Stomach (tissue), 9 donors: ENCODE results near the gene ERRFI1. TPM values are rescaled to one million over a fixed set of nuclear protein-coding genes. Genes with fewer than 3 reads are reported as not detected.

ENCODE experiments used
- DNase-seq, 2 donors: peaks; one replicate each; pipeline versions ENCODE4 v3.0.0 to v3.0.0-alpha.2; 2013 to 2019
- H3K27ac ChIP-seq, 5 donors: fragments of 200-600 bp in 4 of 5; sonication (generic) in 4 of 5; one replicate each; pipeline ENCODE4 v1.5.1; 2013 to 2019; ENCODE audit warnings: mild to moderate bottlenecking in 1 of 5, moderate library complexity in 1 of 5
- H3K27me3 ChIP-seq, 3 donors: fragments of 200-600 bp; sonication (generic); one replicate each; pipeline ENCODE4 v1.5.1; 2017 to 2019; ENCODE audit warnings: mixed run types in 1 of 3
- H3K36me3 ChIP-seq, 4 donors: fragments of 200-600 bp; sonication (generic); 1 replicate in 3 of 4; 2 replicates in 1 of 4; pipeline ENCODE4 v1.5.1; 2016 to 2019
- H3K4me1 ChIP-seq, 4 donors: fragments of 200-600 bp; sonication (generic); one replicate each; pipeline ENCODE4 v1.5.1; 2016 to 2019
- H3K4me3 ChIP-seq, 4 donors: fragments of 200-600 bp; sonication (generic) in 3 of 4; one replicate each; pipeline ENCODE4 v1.5.1; 2016 to 2019; ENCODE audit warnings: mild to moderate bottlenecking in 1 of 4
- H3K9me3 ChIP-seq, 4 donors: fragments of 200-600 bp; sonication (generic); one replicate each; pipeline ENCODE4 v1.5.1; 2016 to 2019
- EP300 ChIP-seq: sonication (generic); formaldehyde crosslinking; IDR thresholded peaks from one replicate; pipeline ENCODE4 v1.6.1; 2017; ENCODE audit warnings: antibody characterized with exemption
- POLR2A ChIP-seq, 4 donors: fragments of 450-650 bp; IDR thresholded peaks; one replicate each; pipeline ENCODE4 v1.6.1; 2016; ENCODE audit warnings: antibody characterized with exemption in 4 of 4, control low read depth in 2 of 4, mild to moderate bottlenecking in 1 of 4, moderate library complexity in 1 of 4
- POLR2AphosphoS5 ChIP-seq, 3 donors: sonication (generic); formaldehyde crosslinking; IDR thresholded peaks; one replicate each; pipeline ENCODE4 v1.6.1; 2016; ENCODE audit warnings: antibody characterized with exemption in 3 of 3
- WGBS, 5 donors: extraction: QIAGEN DNeasy Blood & Tissue Kit in 3 of 5; methylation state at CpG; one replicate each; pipeline versions ENCODE4 v1.1.5 to v1.1.7; 2013 to 2018; 5-methylcytosine and 5-hydroxymethylcytosine counted together
- intact Hi-C: fragments of 100-400 bp; cut with DNase I; formaldehyde crosslinking; loops from one replicate; pipeline ENCODE4 v1.15.1; 2023; ENCODE audit warnings: low total_unique reads
- polyA plus RNA-seq, 3 donors: library from polyadenylated mRNA; stranded (reverse); fragments of 200-250 nt; gene quantifications; one replicate each; pipeline ENCODE4 v1.2.3, GENCODE V29; 2013
- total RNA-seq, 5 donors: library from RNA; depleted of rRNA; stranded (reverse); fragments of >200 nt; gene quantifications; one replicate each; pipeline versions ENCODE4 v1.1.0 to v1.2.3, GENCODE V29; 2014 to 2016
- TF ChIP-seq, protein P1 (sequence below), 7 experiments: fragments of 450-650 bp in 4 of 7; fragments of 200-600 bp in 3 of 7; sonication (generic) in 3 of 7; IDR thresholded peaks; one replicate each; pipeline ENCODE4 v1.5.1; 2016 to 2019; ENCODE audit warnings: antibody characterized with exemption in 7 of 7, control low read depth in 2 of 7, mild to moderate bottlenecking in 1 of 7
- donor health status: healthy with polysubstance abuse.
- donor health status: Bipolar disorder and iron deficiency.
- donor health status: healthy.

Gene ERRFI1
- total and polyA plus RNA-seq, 8 donors = 3.5 to 201 (median 58.5) TPM

DNA sequence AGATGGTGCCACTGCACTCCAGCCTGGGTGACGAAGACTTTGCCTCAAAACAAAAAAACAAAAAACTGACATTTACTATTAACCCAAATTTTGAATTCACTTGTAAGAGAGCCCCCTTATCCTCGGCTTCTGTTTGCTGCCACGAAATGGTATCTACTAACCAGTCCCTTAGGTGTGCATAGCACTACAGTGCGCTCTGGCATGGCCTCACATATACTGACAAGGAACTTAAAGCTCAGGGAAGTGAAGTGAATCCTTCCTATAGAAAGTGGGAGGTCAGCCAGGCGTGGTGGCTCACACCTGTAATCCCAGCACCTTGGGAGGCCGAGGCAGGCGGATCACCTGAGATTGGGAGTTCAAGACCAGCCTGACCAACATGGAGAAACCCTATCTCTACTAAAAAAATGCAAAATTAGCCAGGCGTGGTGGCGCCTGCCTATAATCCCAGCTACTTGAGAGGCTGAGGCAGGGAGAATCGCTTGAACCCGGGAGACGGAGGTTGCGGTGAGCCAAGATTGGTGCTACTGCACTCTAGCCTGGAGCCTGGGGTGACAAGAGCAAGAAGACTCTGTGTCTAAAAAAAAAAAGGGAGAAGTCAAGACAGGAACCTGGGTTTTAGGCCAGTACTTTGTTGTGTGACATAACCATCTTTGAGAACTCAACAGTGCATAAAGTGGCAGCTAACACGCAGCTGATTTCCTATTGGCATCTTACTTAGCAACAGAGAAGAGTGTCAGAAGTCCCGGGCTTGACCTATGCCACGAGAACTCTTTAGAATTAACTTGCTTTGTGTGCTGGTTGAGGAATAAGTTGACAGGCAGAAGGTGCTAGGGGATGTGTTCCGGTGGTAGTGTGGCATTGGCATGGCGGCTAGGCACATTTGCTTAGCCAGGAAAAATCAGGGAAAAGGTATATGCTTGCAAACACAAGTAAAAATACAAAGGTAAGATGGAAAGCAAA, 16.8 kb downstream of the ERRFI1 start:
- TF ChIP-seq POLR2A (IDR thresholded peaks at IDR 0.05) = no peak
- TF ChIP-seq POLR2AphosphoS5 (IDR thresholded peaks at IDR 0.05) = no peak
- TF ChIP-seq, protein P1, sequence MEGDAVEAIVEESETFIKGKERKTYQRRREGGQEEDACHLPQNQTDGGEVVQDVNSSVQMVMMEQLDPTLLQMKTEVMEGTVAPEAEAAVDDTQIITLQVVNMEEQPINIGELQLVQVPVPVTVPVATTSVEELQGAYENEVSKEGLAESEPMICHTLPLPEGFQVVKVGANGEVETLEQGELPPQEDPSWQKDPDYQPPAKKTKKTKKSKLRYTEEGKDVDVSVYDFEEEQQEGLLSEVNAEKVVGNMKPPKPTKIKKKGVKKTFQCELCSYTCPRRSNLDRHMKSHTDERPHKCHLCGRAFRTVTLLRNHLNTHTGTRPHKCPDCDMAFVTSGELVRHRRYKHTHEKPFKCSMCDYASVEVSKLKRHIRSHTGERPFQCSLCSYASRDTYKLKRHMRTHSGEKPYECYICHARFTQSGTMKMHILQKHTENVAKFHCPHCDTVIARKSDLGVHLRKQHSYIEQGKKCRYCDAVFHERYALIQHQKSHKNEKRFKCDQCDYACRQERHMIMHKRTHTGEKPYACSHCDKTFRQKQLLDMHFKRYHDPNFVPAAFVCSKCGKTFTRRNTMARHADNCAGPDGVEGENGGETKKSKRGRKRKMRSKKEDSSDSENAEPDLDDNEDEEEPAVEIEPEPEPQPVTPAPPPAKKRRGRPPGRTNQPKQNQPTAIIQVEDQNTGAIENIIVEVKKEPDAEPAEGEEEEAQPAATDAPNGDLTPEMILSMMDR (IDR thresholded peaks at IDR 0.05) = no peak
- TF ChIP-seq EP300 = no peak
- Histone ChIP-seq H3K9me3 (no peaks in the 10 kb centered on the region), H3K27me3 (no peaks in the 10 kb centered on the region), H3K36me3 (peaks cover 37 to 60% (median 58%) of the 10 kb centered on the region in 4 donors), H3K4me3 (no peak overlapping the region), H3K4me1 (peaks cover 20 to 63% (median 35%) of the 10 kb centered on the region in 4 donors), H3K27ac (no peak overlapping the region)
- WGBS, 5 donors = 92 to 96% (median 96%) methylated on average over 18 of the region's 18 CpGs
- no peak for DNase-seq
- intact Hi-C loops = no loop called here

DNA sequence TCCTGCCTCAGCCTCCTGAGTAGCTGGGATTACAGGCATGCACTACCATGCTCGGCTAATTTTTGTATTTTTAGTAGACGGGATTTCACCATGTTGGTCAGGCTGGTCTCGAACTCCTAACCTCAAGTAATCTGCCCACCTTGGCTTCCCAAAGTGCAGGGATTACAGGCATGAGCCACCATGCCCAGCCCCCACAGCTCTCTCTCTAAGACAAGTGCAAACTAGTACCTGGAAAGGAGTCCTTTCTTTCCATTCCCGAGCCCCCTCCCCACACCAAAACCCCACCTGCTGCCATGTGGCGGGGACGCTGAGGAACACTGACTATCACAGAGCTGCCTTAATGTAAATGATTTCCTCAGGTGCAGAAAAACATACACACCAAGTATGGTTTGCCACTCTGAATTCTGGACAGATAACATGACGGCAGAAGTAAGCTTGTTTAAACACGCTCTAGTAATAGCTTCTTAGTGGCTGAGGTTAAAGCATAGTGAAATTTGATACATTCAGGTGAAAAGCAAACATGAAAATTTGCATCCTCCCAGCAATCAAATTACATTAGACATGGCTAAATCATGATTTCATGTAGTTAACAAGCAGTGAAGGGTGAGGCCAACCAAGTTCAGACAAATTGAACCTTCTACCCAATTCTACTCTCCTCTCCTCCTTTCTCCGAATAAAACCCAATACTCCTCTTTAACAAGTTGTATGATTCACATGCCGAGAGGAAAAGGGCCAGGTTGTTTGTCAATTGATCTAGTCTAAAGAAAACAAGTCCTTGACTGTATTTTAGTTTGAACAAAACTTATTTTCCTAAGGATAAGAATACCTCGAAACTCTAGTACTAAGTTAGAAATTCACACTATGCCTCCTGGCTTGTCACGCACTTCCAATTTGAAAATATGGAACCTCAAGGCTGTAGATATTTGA, 19.8 kb downstream of the ERRFI1 start:
- H3K27me3 ChIP-seq = no peaks in the 10 kb centered on the region
- no peaks in the 10 kb centered on the region for H3K9me3 ChIP-seq
- peaks cover 20 to 45% (median 34%) of the 10 kb centered on the region in 4 donors for H3K4me1 ChIP-seq
- H3K27ac ChIP-seq = peak overlapping the region; percentile 17 to 84 (median 71)
- DNase-seq = peak in 1 of 2 donors; percentile 74
- TF ChIP-seq POLR2AphosphoS5 (IDR thresholded peaks at IDR 0.05) = no peak
- TF ChIP-seq, protein P1 (IDR thresholded peaks at IDR 0.05) = no peak
- TF ChIP-seq EP300 = no peak
- no peak for TF ChIP-seq POLR2A (IDR thresholded peaks at IDR 0.05)
- intact Hi-C loops = no loop called here
- H3K4me3 ChIP-seq = no peak overlapping the region
- WGBS, 5 donors = 50 to 76% (median 73%) methylated on average over 12 of the region's 12 CpGs
- peaks cover 14 to 31% (median 28%) of the 10 kb centered on the region in 4 donors for H3K36me3 ChIP-seq

- DNase-seq = peak; percentile 66 to 79
- no peak overlapping the region for H3K4me3 ChIP-seq
- H3K27ac ChIP-seq = peak overlapping the region; percentile 54 to 84 (median 71)
- no peaks in the 10 kb centered on the region for H3K27me3 ChIP-seq
- no peaks in the 10 kb centered on the region for H3K9me3 ChIP-seq
- H3K36me3 ChIP-seq = peaks cover 7 to 18% (median 15%) of the 10 kb centered on the region in 4 donors
- H3K4me1 ChIP-seq = peaks cover 20 to 40% (median 34%) of the 10 kb centered on the region in 4 donors
- 24 to 40% (median 27%) methylated on average over 14 to 17 of the region's 17 CpGs for WGBS, 5 donors
- no peak for TF ChIP-seq POLR2A (IDR thresholded peaks at IDR 0.05)
- TF ChIP-seq POLR2AphosphoS5 (IDR thresholded peaks at IDR 0.05) = peak; percentile 68 to 92 (median 87)
- peak; percentile 73 for TF ChIP-seq EP300
- TF ChIP-seq, protein P1 (IDR thresholded peaks at IDR 0.05) = no peak
- intact Hi-C loops = no loop called here
These were observed 21.1 kb downstream of the ERRFI1 start for GRCh38 chr1:8004803-8005573.
